Astrocyte of the spinal cord (primary cell): ENCODE results near the gene SEMA4A.

Experiments
- DNase-seq: peaks from one replicate; pipeline ENCODE4 v3.0.0; 2011; ENCODE audit warnings: low read depth, low spot score
- H3K4me3 ChIP-seq: 2 replicates; pipeline ENCODE4 v1.5.1; 2011; ENCODE audit warnings: low read depth, mild to moderate bottlenecking, low read length, moderate library complexity
- in situ Hi-C: cut with HindIII; loops from 2 replicates; pipeline ENCODE4 v1.10.0; 2017; ENCODE audit warnings: low sequenced_read_pairs
- TF ChIP-seq, protein P1 (sequence below): IDR thresholded peaks from 2 replicates; pipeline ENCODE4 v1.5.1; 2012; ENCODE audit warnings: low read depth, mild to moderate bottlenecking, low read length, inconsistent platforms

Gene SEMA4A

DNA sequence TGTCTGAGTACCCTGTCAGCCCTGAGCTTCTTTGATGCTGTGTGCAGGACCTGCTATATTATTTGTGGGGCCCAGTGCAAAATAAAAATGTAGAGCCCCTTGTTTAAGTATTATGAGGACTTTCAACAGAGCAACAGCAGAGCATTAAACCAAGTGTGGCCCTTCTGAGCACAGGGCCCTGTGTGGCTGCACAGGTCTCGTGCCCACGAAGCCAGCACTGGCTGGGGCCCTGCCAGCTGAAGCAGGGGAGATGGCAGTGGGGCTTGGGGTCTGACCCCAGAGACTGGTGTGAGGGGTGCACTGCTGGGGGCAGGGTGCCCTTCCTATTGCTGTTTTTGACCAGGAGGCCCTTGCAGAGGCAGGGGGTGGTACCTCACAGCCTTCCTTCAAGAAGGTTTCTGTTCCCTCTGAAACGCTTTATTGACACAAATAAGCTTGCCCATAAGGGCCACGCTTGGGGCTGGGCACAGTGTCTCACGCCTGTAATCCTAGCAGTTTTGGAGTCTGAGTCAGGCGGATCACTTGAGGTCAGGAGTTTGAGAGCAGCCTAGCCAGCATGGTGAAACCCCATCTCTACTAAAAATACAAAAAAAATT is 2.2 kb upstream of the SEMA4A start:
- in situ Hi-C loops: no loop called here
- TF ChIP-seq, protein P1, sequence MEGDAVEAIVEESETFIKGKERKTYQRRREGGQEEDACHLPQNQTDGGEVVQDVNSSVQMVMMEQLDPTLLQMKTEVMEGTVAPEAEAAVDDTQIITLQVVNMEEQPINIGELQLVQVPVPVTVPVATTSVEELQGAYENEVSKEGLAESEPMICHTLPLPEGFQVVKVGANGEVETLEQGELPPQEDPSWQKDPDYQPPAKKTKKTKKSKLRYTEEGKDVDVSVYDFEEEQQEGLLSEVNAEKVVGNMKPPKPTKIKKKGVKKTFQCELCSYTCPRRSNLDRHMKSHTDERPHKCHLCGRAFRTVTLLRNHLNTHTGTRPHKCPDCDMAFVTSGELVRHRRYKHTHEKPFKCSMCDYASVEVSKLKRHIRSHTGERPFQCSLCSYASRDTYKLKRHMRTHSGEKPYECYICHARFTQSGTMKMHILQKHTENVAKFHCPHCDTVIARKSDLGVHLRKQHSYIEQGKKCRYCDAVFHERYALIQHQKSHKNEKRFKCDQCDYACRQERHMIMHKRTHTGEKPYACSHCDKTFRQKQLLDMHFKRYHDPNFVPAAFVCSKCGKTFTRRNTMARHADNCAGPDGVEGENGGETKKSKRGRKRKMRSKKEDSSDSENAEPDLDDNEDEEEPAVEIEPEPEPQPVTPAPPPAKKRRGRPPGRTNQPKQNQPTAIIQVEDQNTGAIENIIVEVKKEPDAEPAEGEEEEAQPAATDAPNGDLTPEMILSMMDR: no peak
- no peak for DNase-seq
- H3K4me3 ChIP-seq: no peak overlapping the region

DNA sequence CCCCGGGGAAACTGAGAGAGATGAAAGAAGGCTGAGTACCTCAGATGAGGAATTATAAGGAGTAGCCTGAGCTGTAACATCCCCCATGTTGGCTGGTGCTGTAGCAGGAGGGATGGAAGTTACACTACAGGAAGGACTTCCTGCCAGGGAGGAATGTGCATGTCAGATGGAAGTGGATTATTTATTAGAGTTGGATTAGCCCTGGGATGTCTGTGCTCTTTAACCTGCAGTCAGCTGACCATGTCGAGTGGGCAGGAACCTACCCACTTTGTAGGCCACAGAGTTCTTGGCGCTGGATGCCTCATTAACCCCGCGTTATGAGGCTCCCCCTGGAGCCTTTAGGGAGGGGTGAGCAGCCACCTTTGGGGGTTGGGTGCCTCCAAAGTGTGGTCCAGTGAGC is 757 bp upstream of the SEMA4A start:
- H3K4me3 ChIP-seq: no peak overlapping the region
- no peak for DNase-seq
- TF ChIP-seq, protein P1: no peak
- in situ Hi-C loops: no loop called here

DNA sequence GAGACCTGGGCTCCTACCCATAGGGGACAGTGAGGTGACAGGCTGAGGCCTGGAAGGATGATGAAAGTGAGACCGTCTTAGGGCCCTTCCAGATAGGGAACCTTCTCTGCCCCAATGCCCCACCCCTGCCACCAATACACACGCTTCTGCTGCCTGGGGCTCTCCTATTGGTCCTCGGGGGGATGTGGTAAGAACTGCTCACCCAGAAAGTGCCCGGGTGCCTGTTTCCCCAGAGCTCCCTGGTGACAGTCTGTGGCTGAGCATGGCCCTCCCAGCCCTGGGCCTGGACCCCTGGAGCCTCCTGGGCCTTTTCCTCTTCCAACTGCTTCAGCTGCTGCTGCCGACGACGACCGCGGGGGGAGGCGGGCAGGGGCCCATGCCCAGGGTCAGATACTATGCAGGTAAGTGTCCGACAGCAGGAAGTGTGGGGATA is 948 bp downstream of the SEMA4A start:
- TF ChIP-seq, protein P1: no peak
- DNase-seq: no peak
- no peak overlapping the region for H3K4me3 ChIP-seq
- in situ Hi-C loops: no loop called here

DNA sequence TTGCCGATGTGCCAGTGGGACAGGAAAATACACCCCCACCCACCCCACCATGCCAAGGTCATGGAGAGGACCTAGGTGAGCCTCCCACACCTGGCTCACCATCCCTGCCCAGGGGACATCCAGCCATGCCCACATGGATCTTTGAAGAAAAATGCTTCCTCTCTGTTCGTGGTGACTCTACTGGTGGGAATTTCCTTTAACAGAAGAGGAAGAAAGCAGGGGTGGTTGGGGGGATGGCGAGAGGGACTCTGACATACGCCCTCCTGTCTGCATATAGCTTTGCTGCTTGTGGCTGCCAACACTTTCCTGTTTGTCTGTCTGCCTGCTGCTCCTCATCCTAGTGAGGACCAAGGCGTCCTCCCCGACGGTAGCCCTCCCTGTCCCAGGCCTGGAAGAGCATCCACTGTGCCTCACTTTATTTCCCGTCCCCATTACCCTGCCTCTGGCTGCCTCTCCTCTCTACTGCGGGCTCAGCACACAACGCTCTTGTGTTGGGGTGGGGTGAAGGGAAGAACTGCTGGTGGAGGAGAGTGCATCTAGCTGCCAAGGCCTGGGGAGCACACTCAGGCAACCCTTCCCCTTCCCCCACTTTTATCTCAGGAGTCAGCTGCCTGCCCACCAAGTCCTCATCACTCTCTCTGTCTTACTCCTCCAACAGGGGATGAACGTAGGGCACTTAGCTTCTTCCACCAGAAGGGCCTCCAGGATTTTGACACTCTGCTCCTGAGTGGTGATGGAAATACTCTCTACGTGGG is 2.5 kb downstream of the SEMA4A start:
- no peak overlapping the region for H3K4me3 ChIP-seq
- in situ Hi-C loops: no loop called here
- TF ChIP-seq, protein P1: no peak
- no peak for DNase-seq

DNA sequence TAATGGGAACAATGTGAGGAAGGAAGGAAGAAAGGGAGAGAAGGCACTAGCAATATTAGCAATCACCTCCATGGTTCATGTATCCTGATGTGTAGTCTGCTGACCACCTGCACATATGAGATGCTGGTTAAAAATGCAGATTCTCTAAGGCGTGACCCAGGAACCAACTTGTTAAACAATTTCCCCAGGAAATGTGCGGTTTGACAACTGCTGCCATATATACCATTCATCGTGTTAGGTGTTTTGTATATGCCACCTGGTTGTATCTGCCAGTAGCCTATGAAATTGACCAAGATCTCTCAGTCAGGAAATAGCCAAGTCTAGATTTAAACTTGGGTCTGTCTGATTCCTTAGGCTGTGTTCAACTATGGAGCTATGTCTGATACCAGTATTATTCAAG is 4.1 kb downstream of the SEMA4A start:
- no peak for DNase-seq
- in situ Hi-C loops: no loop called here
- H3K4me3 ChIP-seq: no peak overlapping the region
- TF ChIP-seq, protein P1: no peak

DNA sequence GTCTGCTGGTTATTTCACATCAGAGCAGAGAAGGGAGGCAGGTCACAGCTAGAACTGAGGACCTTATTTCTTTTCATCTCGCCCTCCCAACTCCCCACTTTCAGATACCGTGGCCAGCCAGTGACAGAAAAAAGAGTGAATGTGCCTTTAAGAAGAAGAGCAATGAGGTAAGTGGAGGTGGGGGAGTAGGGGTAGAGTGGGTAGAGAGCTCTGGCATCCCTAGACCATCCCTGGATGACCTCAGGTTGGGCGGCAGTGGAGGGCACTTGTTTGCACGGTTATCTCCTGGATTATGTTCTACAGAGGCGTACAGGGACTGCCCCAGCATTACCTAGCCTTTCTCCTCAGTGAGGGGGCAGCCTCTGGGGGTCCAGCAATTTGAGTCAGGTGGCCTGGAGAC is 4.6 kb downstream of the SEMA4A start:
- H3K4me3 ChIP-seq: no peak overlapping the region
- TF ChIP-seq, protein P1: no peak
- no peak for DNase-seq
- in situ Hi-C loops: no loop called here
